NCI-H2227 (cell line): Measurements from ENCODE around the gene KCTD15.

Experiments used
- DNase-seq: peaks from one replicate; lab custom pipeline; 2025; ENCODE audit not compliant: unreplicated experiment; lab: John Stamatoyannopoulos, UW

Gene KCTD15

DNA sequence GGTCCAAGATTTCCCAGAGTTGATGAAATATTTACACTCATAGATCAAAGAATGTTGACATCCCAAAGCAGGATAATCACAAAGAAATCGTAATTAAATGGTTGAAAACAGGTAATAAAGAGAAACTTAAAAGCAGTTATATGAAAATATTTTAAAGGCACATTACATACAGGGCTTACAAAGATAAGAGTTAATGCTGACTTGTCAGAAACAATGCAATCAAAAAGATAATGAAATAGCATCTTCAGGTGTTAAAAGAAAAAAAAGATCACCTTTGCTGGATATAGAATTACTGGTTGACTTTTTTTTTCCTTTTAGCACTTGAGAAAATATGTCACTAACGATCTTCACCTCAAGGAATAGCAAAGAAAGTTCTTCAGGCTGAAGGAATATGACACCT is 48.8 kb downstream of the KCTD15 start:
- no peak for DNase-seq

DNA sequence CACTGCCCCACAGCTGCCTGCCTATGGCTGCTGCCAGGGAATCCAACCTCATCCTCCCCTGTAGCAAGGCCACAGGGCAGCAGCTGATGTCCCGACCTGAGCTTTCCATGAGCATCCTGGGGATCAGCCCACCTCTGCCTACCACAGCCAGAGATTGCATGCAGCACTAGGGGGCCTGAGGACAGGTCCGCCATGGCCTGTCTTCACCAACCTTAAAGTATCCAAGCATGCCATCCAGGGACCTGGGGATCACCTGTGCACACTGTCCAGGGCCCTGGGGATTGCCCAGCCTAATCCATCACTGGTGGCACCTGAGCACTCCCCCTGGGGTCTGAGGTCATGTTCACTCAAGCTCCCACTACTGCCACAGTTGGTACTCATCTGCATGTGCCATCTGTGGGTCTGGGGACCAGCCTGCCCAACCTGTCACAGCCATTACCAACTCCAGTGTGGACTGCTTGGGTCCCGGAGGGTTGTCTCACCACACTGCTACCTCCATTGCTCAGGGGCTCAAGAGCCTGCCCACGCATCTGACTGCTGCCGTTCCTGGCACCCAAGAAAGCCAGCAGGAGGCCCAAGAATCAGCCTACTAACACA is 53.0 kb downstream of the KCTD15 start:
- DNase-seq = no peak

DNA sequence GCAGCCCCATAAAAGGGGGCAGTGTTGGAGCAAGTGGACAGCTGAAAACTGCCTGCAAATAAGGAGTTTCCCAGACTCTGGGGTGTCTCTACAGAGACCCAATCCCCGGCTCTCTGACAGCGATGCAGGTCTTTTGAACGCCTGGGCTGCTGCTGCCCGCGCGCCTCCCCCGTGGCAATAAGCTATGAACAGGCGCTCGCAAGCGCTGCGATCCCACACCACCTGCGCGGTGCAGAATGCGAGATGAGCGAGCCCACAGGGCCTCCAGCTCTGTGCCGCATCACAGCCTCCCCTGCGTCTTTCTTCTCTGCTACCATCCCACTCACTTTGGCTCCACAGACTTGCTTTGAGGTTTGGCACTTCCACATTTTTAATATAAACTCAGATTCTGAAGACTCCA is 62.3 kb downstream of the KCTD15 start:
- no peak for DNase-seq

DNA sequence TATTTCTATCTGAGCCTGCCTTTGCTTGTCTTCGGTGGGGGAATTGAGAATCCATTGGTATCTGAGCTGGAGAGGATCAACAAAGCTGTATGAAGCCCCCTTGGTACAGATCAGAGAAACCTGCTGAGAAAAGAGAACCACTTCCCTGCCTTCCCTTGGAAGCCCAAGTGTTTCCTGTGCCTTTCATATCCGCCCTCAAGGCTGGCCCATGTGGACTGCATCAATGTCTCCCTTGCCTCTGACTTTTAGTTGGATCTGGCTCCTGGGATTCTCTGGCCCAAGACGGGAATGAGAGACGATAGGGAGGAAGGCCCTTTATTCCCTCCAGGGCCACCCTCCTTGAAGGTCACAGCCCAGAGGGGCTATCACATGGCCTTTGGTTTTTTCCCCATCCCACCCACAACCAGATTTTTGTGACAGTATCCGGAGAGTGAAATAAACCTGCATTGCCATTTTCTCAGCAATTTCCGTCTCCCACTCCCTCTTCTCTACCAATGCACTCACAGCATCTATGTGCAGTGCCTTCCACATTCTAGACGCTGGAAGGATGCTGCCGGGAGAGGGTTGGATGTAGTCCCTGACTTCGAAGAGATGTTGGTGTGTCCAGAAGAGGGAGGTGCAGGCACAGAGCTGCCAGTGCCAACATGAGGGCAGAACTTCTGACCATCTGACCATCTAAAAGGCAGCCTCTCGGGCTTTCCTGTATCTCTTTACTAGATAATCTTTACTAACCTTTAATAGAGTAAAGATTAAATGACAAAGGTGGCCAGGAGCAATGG is 63.8 kb downstream of the KCTD15 start:
- DNase-seq = no peak

DNA sequence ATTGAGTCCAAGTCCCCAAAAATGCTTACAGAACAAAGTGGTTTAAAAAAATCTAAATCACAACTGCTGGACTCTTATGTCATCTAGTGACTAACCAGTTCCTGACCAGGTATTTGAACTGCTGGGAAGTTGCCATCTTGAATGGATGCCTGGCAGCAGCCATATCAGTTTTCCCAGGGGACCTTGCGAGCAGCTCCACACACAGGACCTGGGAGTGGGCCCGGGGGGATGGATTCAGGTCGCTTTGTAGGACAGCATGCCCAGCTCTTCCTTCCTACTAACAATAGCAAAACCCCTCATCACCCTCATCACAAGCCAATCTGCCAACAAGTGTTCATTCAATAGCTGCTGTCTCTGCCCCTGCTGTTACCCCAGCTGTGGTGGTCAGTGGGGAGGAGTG is 65.3 kb downstream of the KCTD15 start:
- DNase-seq = no peak

DNA sequence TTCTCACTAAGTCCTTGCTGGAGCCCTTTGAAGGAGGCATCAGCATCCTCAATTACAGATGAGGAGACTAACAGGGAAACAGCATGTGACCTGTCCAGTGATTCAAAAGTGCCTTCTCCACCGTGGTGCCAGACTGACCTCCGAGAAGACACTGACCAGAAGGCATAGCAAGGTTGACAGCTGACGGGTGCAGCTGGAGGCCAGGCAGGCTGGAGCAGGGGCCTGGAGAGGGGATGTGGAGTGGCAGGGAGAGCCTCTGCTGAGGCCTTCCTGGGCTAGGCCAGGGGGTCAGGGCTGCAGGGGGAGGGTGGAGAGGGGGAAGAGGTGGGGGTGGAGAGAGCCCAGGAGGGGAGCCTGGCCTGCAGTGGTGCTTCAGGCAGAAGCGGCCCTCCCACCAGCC is 66.3 kb downstream of the KCTD15 start:
- no peak for DNase-seq

DNA sequence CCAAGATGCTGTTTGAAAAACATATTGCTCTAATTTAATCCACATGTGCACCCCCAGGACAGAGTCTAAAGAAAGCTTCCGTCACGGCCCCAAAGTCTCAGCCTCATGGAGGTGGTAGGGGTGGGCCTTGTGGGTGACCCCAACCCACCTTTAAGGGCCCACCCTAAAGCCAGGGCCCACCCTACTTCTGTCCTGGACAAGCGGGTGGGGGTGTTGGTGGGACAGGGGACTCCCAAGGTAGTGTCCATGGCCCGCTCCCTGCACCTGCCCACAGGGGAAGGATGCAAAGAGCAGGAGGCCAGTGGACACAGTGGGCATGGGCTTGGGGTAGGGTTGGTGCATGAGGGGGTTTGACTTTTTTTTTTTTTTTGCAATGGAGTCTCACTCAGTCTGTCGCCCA is 66.8 kb downstream of the KCTD15 start:
- DNase-seq = no peak

DNA sequence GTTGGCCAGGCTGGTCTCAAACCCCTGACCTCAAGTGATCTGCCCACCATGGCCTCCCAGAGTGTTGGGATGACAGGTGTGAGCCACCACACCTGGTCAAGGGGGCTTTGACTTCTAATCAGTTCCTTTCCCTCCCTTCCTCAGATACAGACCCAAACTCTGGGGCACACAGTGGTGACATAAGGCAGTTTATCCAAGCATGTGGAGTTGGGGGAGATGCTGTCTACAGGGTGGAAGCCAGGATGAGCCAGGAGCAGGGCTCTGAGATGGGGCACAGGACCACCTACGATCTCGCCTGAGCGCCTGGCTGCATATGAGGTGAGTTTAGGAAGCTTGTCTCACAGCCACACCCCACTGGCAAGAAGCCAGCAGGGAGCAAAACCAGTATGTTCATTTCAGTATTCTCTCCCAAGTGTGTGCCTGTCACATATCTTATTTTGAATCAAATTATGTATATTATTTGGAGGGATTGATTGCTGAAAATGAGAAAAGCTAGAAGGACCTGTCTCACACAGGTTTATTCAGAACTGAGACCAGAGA is 67.7 kb downstream of the KCTD15 start:
- DNase-seq = no peak

DNA sequence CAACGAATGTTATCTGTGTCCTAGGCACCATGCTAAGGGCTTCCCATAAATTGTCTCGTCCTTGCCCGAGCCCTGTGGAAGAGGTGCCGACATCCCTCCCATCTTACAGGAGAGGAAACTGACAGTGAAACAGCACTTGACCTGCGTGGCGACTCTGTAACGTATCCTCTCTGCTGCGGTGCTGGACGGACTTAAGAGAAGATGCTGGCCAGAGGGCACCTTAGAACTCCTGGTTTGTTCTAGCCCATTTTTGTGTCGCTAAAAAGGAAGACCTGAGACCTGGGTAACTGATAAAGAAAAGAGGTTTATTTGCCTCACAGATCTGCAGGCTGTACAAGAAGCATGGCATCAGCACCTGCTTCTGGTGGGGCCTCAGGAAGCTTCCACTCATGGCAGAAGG is 68.6 kb downstream of the KCTD15 start:
- no peak for DNase-seq
